SK-N-SH (cell line): Measurements from ENCODE around the gene MAF.

ENCODE experiments used
- CTCF ChIP-seq: fragments of 200-600 bp; sonication (generic); IDR thresholded peaks from 2 replicates; pipeline ENCODE4 v1.6.1; 2017; ENCODE audit warnings: antibody characterized with exemption, mild to moderate bottlenecking, moderate library complexity
- EP300 ChIP-seq, 2 experiments: IDR thresholded peaks; 2 replicates each; pipeline versions ENCODE4 v1.4.0 to v1.6.1; 2012; ENCODE audit warnings: borderline replicate concordance in 1 of 2, low read depth in 1 of 2, low read length in 1 of 2
- MXI1 ChIP-seq: IDR thresholded peaks from 2 replicates; pipeline ENCODE4 v1.6.1; 2012; ENCODE audit warnings: mild to moderate bottlenecking, low read depth, low read length, improper control_type of control experiment
- TF ChIP-seq, protein P1 (sequence below): IDR thresholded peaks from 2 replicates; pipeline ENCODE4 v1.6.1; 2012; ENCODE audit warnings: mild to moderate bottlenecking, low read depth, low read length, moderate library complexity

- TF ChIP-seq CTCF, result no peak
- TF ChIP-seq EP300 (IDR thresholded peaks at IDR 0.05; ENCODE audit: borderline replicate concordance in 1 of 2, low read depth in 1 of 2, low read length in 1 of 2), result no peak
- TF ChIP-seq MXI1, result no peak
- TF ChIP-seq, protein P1, sequence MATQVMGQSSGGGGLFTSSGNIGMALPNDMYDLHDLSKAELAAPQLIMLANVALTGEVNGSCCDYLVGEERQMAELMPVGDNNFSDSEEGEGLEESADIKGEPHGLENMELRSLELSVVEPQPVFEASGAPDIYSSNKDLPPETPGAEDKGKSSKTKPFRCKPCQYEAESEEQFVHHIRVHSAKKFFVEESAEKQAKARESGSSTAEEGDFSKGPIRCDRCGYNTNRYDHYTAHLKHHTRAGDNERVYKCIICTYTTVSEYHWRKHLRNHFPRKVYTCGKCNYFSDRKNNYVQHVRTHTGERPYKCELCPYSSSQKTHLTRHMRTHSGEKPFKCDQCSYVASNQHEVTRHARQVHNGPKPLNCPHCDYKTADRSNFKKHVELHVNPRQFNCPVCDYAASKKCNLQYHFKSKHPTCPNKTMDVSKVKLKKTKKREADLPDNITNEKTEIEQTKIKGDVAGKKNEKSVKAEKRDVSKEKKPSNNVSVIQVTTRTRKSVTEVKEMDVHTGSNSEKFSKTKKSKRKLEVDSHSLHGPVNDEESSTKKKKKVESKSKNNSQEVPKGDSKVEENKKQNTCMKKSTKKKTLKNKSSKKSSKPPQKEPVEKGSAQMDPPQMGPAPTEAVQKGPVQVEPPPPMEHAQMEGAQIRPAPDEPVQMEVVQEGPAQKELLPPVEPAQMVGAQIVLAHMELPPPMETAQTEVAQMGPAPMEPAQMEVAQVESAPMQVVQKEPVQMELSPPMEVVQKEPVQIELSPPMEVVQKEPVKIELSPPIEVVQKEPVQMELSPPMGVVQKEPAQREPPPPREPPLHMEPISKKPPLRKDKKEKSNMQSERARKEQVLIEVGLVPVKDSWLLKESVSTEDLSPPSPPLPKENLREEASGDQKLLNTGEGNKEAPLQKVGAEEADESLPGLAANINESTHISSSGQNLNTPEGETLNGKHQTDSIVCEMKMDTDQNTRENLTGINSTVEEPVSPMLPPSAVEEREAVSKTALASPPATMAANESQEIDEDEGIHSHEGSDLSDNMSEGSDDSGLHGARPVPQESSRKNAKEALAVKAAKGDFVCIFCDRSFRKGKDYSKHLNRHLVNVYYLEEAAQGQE, result no peak
These were observed 12.5 kb upstream of the MAF start for GRCh38 chr16:79613009-79613408.
